ENCODE results near the gene MDN1.

Gene MDN1

GRCh38 chr6:89605861-89606260 is 213.7 kb downstream of the MDN1 start:
- DNase-seq (ENCODE audit: low read depth, low spot score) = no peak

DNA sequence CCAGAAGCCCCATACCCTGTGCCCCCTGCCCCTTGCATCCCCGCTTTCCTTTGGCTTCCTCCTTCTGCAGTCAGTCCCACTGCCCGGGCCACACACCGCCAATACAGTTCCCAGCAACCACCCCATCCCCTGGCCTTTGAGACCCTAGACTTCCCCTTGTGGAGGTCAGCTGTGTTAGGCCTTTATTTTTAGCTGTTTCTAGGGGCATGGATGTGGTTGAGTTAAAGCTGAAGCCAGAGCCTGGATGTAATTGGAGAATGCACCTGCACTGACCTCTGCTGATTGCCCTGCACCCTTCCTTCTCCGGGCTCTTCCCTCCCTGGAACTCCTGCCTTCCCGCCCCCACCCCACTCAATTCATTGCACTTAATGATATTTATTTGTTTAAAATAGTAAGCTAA is 214.9 kb downstream of the MDN1 start:
- no peak for DNase-seq (ENCODE audit: low read depth, low spot score)

DNA sequence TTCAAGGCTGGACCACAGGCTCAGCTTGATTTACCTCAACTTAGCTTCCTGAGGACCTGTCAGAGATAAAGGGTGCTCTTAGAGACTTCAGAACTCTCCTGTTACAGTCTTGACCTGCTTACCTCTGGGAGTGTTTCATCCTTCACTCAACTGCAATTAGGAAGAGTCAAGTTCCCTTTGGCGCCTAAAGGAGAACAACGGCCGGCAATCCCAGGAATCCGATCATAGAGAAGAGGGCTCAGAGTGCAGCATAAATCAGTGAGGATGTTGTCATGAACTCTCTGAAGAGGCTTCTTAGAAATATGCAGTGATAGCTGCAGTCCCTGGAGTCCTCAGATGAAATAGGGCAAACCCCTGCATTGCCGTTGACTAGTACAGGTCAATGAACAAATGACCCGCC is 217.4 kb downstream of the MDN1 start:
- no peak for DNase-seq (ENCODE audit: low read depth, low spot score)

GRCh38 chr6:89599727-89600126 is 219.9 kb downstream of the MDN1 start:
- no peak for DNase-seq (ENCODE audit: low read depth, low spot score)

DNA sequence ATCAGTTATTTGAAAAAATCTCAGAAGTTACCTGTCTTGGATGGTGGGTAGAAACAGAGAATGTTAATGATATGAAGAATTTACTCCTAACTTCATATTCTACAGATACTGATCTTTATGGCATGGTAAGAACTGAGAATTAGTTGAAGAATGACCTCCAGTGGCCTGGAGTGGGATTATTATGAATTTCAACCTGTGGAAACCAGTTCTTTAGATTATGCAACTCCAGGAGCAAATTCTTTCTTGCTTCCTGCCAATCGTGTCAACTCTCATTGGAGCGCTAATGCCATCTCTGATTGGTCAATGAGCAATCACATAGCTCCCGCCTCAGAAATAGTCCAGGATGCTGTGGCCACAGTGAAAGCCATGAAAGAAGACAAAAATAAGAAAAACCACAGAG is 221.6 kb downstream of the MDN1 start:
- no peak for DNase-seq (ENCODE audit: low read depth, low spot score)

DNA sequence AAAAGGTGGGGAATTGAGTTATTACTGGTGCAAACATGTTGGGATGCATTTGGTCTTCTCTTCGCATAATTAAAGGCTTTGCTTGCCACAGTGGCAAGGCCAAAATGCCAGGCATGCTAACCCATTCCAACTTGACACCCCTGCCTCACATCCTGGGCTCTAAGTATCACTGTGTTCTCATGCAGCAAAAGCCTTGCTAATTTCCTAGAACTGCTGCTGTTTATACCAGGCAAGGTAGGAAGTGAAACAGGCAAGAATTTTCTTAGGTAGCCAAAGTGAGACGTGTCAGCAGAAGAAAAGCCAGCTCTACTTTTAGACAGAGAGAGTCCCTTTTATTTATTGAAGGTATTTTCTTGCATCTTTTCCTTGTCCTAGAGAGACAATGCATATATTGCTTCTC is 222.2 kb downstream of the MDN1 start:
- no peak for DNase-seq (ENCODE audit: low read depth, low spot score)

DNA sequence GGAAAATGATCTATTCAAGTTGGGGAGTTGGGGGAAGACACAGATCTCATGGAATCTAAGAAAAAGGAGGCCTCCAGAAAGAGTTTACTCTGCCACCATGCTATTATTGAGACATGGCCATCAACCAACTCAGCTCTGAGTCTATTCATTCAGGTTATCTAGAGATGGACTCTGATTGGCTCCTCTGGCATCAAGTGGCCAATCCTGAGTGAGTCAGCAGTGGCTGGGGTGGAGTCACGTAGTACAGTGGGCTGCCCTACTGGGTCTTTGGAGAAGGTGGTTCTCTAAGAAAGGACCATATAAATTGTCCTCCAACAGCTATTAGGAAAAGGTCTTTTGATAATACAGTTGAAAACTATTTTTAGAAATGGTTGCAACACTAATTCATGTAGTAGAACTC is 223.1 kb downstream of the MDN1 start:
- DNase-seq (ENCODE audit: low read depth, low spot score) = no peak

GRCh38 chr6:89596056-89596455 is 223.5 kb downstream of the MDN1 start:
- no peak for DNase-seq (ENCODE audit: low read depth, low spot score)
